ENCODE data around the gene MAD1L1.

The MAD1L1 gene

GRCh38 chr7:2009541-2010001 lies 223.2 kb downstream of the MAD1L1 start:
- POLR2A ChIA-PET: no interaction called here
- CTCF ChIA-PET: no interaction called here
- H3K27ac ChIP-seq (ENCODE audit: extremely low read depth, low read depth, low read length): no peak overlapping the region

GRCh38 chr7:2008936-2009540 lies 223.7 kb downstream of the MAD1L1 start:
- no peak for TF ChIP-seq ZNF449 (tag by site-specific recombination; IDR thresholded peaks at IDR 0.05)
- TF ChIP-seq ZBTB48 (tag by site-specific recombination; IDR thresholded peaks at IDR 0.05): no peak
- no peak for TF ChIP-seq ZNF76 (tag by site-specific recombination; IDR thresholded peaks at IDR 0.05; ENCODE audit: borderline replicate concordance, low read depth)
- TF ChIP-seq BCL11A (tag by site-specific recombination; IDR thresholded peaks at IDR 0.05; ENCODE audit: low read depth): no peak
- no peak for TF ChIP-seq ZNF266 (tag by site-specific recombination; IDR thresholded peaks at IDR 0.05; ENCODE audit: low read depth)
- no peak for TF ChIP-seq ZFP3 (tag by site-specific recombination; IDR thresholded peaks at IDR 0.05; ENCODE audit: low read depth)
- Histone ChIP-seq H3K27ac (ENCODE audit: extremely low read depth, low read depth, low read length) (no peak overlapping the region), H3K4me1 (ENCODE audit: control insufficient read depth, insufficient read depth, low read length) (no peaks in the 10 kb centered on the region), H3K4me3 (ENCODE audit: low read depth, low read length) (no peak overlapping the region), H3K9me3 (ENCODE audit: control insufficient read depth, insufficient read depth, low read depth, low read length) (no peaks in the 10 kb centered on the region), H3K36me3 (ENCODE audit: control insufficient read depth in 2 of 2, insufficient read depth in 1 of 2, low read length in 2 of 2) (peaks cover 0 to 21% of the 10 kb centered on the region in 2 experiments; a peak in 1 of 3 replicates)
- ChIA-PET POLR2A (no interaction called here), CTCF (no interaction called here)

More at GRCh38 chr7:2009541-2010001, 223.2 kb downstream of the MAD1L1 start:
- H3K9me3 ChIP-seq (ENCODE audit: control insufficient read depth, insufficient read depth, low read depth, low read length): no peaks in the 10 kb centered on the region
- no peaks in the 10 kb centered on the region for H3K4me1 ChIP-seq (ENCODE audit: control insufficient read depth, insufficient read depth, low read length)
- H3K36me3 ChIP-seq (ENCODE audit: control insufficient read depth in 2 of 2, insufficient read depth in 1 of 2, low read length in 2 of 2): peaks cover 0 to 22% of the 10 kb centered on the region in 2 experiments; a peak in 1 of 3 replicates
- TF ChIP-seq ZIC2 (tag by site-specific recombination; IDR thresholded peaks at IDR 0.05) (peak; percentile 79), ZSCAN16 (tag by site-specific recombination; IDR thresholded peaks at IDR 0.05) (no peak), ZNF561 (tag by site-specific recombination; IDR thresholded peaks at IDR 0.05; ENCODE audit: borderline replicate concordance) (no peak)
- no peak overlapping the region for H3K4me3 ChIP-seq (ENCODE audit: low read depth, low read length)

GRCh38 chr7:2008101-2008935 lies 224.4 kb downstream of the MAD1L1 start:
- POLR2A ChIA-PET: interaction anchor here (0.9 kb wide), 1 partner anchor 339 kb away, joined by 3 read pairs; no protein-coding TSS in a partner anchor
- TF ChIP-seq ZNF623 (tag by site-specific recombination; IDR thresholded peaks at IDR 0.05): no peak
- no peak for TF ChIP-seq IKZF3 (tag by site-specific recombination; IDR thresholded peaks at IDR 0.05)
- no peak for TF ChIP-seq ZNF155 (tag by site-specific recombination; IDR thresholded peaks at IDR 0.05)
- TF ChIP-seq ZNF416 (tag by site-specific recombination; IDR thresholded peaks at IDR 0.05): no peak
- no peak for TF ChIP-seq PATZ1 (tag by site-specific recombination; IDR thresholded peaks at IDR 0.05)
- no peak for TF ChIP-seq TCF7L2 (IDR thresholded peaks at IDR 0.05; ENCODE audit: borderline replicate concordance, low read depth, low read length)
- TF ChIP-seq SCRT2 (tag by site-specific recombination; IDR thresholded peaks at IDR 0.05): no peak
- TF ChIP-seq ZNF248 (tag by site-specific recombination; IDR thresholded peaks at IDR 0.05): no peak
- H3K4me1 ChIP-seq (ENCODE audit: control insufficient read depth, insufficient read depth, low read length): no peaks in the 10 kb centered on the region
- no peaks in the 10 kb centered on the region for H3K9me3 ChIP-seq (ENCODE audit: control insufficient read depth, insufficient read depth, low read depth, low read length)
- peaks cover 0 to 14% of the 10 kb centered on the region in 2 experiments; a peak in 1 of 3 replicates for H3K36me3 ChIP-seq (ENCODE audit: control insufficient read depth in 2 of 2, insufficient read depth in 1 of 2, low read length in 2 of 2)
- H3K4me3 ChIP-seq (ENCODE audit: low read depth, low read length): no peak overlapping the region
- CTCF ChIA-PET: no interaction called here
- no peak overlapping the region for H3K27ac ChIP-seq (ENCODE audit: extremely low read depth, low read depth, low read length)

Data from HEK293 (cell line).